ENCODE data around the gene PTPRCAP. TPM values are rescaled to one million over a fixed set of nuclear protein-coding genes. Genes with fewer than 3 reads are reported as not detected.
"Not testable (repeated sequence)": the region's sequence is repeated elsewhere in the genome, so short reads cannot be mapped to it uniquely, and the experiment has no call there.

Gene PTPRCAP
- polyA plus RNA-seq, 4 donors: 0.96 to 2.7 (median 1.4) TPM

GRCh38 chr11:67411785-67412152 is 25.7 kb downstream of the PTPRCAP start:
- DNase-seq (ENCODE audit: low read depth in 4 of 4, low spot score in 3 of 4): no peak

- no peak for DNase-seq (ENCODE audit: low read depth in 4 of 4, low spot score in 3 of 4)
These were observed 26.3 kb downstream of the PTPRCAP start for GRCh38 chr11:67410984-67411784.

GRCh38 chr11:67410369-67410831 is 27.1 kb downstream of the PTPRCAP start:
- DNase-seq (ENCODE audit: low read depth in 4 of 4, low spot score in 3 of 4): no peak

- DNase-seq (ENCODE audit: low read depth in 4 of 4, low spot score in 3 of 4): no peak
These were observed 27.6 kb downstream of the PTPRCAP start for GRCh38 chr11:67409781-67410368.

GRCh38 chr11:67409261-67409666 is 28.2 kb downstream of the PTPRCAP start:
- no peak for DNase-seq (ENCODE audit: low read depth in 4 of 4, low spot score in 3 of 4)

- no peak for DNase-seq (ENCODE audit: low read depth in 4 of 4, low spot score in 3 of 4)
These were observed 28.9 kb downstream of the PTPRCAP start for GRCh38 chr11:67408437-67409200.

- no peak for DNase-seq (ENCODE audit: low read depth in 4 of 4, low spot score in 3 of 4)
These were observed 29.8 kb downstream of the PTPRCAP start for GRCh38 chr11:67407688-67408163.

GRCh38 chr11:67406969-67407687 is 30.4 kb downstream of the PTPRCAP start:
- no peak for DNase-seq (ENCODE audit: low read depth in 4 of 4, low spot score in 3 of 4)

GRCh38 chr11:67406420-67406968 is 31.0 kb downstream of the PTPRCAP start:
- no peak for DNase-seq (ENCODE audit: low read depth in 4 of 4, low spot score in 3 of 4)

- DNase-seq (ENCODE audit: low read depth in 4 of 4, low spot score in 3 of 4): no peak
These were observed 31.7 kb downstream of the PTPRCAP start for GRCh38 chr11:67405688-67406339.

GRCh38 chr11:67405196-67405567 is 32.3 kb downstream of the PTPRCAP start:
- no peak for DNase-seq (ENCODE audit: low read depth in 4 of 4, low spot score in 3 of 4)

GRCh38 chr11:67404515-67405195 is 32.8 kb downstream of the PTPRCAP start:
- DNase-seq (ENCODE audit: low read depth in 4 of 4, low spot score in 3 of 4): no peak

- DNase-seq (ENCODE audit: low read depth in 4 of 4, low spot score in 3 of 4): not testable (repeated sequence)
These were observed 34.4 kb downstream of the PTPRCAP start for GRCh38 chr11:67403085-67403484.

- DNase-seq (ENCODE audit: low read depth in 4 of 4, low spot score in 3 of 4): not testable (repeated sequence)
These were observed 35.2 kb downstream of the PTPRCAP start for GRCh38 chr11:67402192-67402839.

- peak; percentile 67 to 84 (median 75) for DNase-seq (ENCODE audit: low read depth in 4 of 4, low spot score in 3 of 4)
These were observed 35.8 kb downstream of the PTPRCAP start, which contains the start of gene PPP1CA for GRCh38 chr11:67401495-67402191. Gene PPP1CA, minus strand, starts transcription at chr11:67401858. Its CDS starts 76 bp downstream, at chr11:67401782.

- no peak for DNase-seq (ENCODE audit: low read depth in 4 of 4, low spot score in 3 of 4)
These were observed 36.5 kb downstream of the PTPRCAP start for GRCh38 chr11:67400942-67401494.

- DNase-seq (ENCODE audit: low read depth in 4 of 4, low spot score in 3 of 4): no peak
These were observed 37.1 kb downstream of the PTPRCAP start for GRCh38 chr11:67400251-67400941.
